Measurements from ENCODE around the gene SPTBN2.

DNA sequence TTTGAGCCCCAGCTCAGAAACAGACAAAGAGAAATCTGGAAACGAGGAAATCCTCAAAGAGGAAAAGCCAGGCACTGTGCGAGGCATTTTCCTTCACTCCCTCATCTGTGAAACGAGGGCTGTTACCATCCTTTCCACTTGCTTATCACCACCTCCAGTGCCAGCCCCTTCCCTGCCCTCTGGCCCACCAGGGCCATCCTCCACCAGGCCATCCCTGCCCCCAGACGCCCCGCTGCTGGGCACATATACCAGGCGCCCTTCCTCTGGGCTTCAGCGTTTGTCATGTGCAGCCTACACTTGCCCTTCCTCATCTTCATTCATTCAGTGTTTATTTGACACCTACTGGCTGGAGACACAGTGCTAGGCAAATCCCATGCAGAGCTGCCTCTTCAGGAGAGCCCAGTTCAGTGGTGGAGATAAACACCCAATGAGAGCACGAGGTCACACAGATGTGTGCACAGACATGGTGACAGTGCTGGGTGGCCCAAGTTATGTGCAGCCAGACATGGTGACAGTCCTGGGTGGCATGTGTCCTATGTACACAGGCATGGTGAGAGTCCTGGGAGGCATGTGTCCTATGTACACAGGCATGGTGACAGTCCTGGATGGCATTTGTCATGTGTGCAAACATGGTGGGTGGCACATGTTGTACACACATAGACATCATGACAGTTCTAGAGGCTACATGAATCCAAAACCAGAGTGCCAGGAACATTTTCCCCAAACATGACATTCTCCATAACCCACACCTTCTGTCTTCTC, 9.7 kb downstream of the SPTBN2 start:
- TF ChIP-seq, protein P1, sequence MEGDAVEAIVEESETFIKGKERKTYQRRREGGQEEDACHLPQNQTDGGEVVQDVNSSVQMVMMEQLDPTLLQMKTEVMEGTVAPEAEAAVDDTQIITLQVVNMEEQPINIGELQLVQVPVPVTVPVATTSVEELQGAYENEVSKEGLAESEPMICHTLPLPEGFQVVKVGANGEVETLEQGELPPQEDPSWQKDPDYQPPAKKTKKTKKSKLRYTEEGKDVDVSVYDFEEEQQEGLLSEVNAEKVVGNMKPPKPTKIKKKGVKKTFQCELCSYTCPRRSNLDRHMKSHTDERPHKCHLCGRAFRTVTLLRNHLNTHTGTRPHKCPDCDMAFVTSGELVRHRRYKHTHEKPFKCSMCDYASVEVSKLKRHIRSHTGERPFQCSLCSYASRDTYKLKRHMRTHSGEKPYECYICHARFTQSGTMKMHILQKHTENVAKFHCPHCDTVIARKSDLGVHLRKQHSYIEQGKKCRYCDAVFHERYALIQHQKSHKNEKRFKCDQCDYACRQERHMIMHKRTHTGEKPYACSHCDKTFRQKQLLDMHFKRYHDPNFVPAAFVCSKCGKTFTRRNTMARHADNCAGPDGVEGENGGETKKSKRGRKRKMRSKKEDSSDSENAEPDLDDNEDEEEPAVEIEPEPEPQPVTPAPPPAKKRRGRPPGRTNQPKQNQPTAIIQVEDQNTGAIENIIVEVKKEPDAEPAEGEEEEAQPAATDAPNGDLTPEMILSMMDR (IDR thresholded peaks at IDR 0.05): no peak
- TF ChIP-seq EP300 (IDR thresholded peaks at IDR 0.05): no peak

Data from ovary (tissue), 3 donors.